ENCODE data around the gene PROSER3. TPM values are rescaled to one million over a fixed set of nuclear protein-coding genes. Genes with fewer than 3 reads are reported as not detected.

The PROSER3 gene
- total and polyA plus RNA-seq, 2 experiments from 2014 or later, result 16.3 to 28.9 TPM

DNA sequence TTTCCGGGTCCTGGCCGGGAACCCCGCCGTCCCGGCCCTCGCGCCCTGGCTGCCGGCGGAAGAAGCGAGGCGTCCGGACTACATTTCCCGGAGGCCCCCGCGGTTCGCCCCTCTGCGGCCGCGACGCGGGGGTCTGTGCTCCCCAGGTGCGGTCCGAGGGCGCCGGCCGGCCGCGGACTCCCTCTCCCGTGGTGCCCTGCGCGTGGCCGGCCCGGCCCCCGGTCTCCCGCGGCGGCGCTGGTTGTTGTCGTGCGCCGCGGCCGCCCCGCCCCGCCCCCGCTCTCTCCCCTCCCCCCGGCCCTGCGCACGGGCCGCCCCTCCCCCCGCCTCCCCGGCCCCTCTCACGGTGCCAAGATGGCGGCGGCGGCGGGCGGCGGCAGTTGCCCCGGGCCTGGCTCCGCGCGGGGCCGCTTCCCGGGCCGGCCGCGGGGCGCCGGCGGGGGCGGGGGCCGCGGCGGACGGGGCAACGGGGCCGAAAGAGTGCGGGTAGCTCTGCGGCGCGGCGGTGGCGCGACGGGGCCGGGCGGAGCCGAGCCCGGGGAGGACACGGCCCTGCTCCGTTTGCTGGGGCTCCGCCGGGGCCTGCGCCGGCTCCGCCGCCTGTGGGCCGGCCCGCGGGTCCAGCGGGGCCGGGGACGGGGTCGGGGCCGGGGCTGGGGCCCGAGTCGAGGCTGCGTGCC is 40.2 kb upstream of the PROSER3 start, which contains the start of gene KMT2B:
Gene KMT2B, plus strand, starts transcription at position 339 of the 680 bp plus-strand sequence. Its CDS starts 16 bp downstream, at position 355.
- Histone ChIP-seq H3K36me3 (peaks cover 12% of the 10 kb centered on the region), H3K4me1 (ENCODE audit: low read depth) (peaks cover 6% of the 10 kb centered on the region), H3K27me3 (no peaks in the 10 kb centered on the region), H3K27ac (peak within 1 kb of the TSS; percentile 96), H3K9me3 (ENCODE audit: low read depth) (no peaks in the 10 kb centered on the region), H3K4me3 (peak within 1 kb of the TSS; percentile 87)
- TF ChIP-seq, protein P1, sequence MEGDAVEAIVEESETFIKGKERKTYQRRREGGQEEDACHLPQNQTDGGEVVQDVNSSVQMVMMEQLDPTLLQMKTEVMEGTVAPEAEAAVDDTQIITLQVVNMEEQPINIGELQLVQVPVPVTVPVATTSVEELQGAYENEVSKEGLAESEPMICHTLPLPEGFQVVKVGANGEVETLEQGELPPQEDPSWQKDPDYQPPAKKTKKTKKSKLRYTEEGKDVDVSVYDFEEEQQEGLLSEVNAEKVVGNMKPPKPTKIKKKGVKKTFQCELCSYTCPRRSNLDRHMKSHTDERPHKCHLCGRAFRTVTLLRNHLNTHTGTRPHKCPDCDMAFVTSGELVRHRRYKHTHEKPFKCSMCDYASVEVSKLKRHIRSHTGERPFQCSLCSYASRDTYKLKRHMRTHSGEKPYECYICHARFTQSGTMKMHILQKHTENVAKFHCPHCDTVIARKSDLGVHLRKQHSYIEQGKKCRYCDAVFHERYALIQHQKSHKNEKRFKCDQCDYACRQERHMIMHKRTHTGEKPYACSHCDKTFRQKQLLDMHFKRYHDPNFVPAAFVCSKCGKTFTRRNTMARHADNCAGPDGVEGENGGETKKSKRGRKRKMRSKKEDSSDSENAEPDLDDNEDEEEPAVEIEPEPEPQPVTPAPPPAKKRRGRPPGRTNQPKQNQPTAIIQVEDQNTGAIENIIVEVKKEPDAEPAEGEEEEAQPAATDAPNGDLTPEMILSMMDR (IDR thresholded peaks at IDR 0.05; ENCODE audit: low read depth, low read length), result no peak
- peak; percentile 97 to 98 for DNase-seq (ENCODE audit: low read depth in 1 of 2, low spot score in 1 of 2)

DNA sequence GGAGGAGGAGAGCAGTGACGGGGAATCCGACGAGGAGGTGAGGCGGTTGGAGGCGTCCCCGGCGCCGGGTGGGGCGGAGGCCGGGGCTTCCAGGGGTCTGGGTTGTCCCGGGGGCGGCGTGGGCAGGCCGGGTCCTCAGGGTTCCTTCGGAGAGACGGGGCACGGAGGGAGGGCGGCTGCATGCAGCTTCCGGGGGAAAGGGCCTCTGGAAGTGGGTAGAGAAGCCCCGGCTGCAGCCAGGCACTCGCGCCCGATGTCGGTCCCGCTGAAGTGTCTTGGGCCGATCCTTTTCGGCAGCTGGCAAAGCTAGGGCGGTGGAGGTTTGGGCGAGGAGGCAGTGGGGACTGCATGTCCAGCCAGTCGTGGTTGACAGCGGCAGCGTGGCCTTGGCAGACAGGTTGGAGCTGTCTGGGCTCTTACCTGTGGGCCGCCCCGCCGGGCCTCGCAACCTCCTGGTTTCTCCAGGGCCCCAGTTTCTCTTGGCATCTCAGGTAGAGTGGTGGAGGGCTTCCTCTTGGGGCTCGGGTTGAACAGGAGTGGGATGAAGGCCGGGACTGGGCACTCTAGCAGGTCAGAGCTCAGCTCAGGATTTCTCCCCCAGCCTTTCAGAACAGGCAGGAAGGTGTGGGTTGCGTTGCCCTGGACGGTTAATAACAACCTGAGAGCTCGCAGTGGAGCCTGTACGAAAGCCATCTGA is 39.5 kb upstream of the PROSER3 start:
- H3K27ac ChIP-seq, result peak overlapping the region; percentile 96
- peak; percentile 24 to 41 for DNase-seq (ENCODE audit: low read depth in 1 of 2, low spot score in 1 of 2)
- peaks cover 18% of the 10 kb centered on the region for H3K36me3 ChIP-seq
- TF ChIP-seq, protein P1 (IDR thresholded peaks at IDR 0.05; ENCODE audit: low read depth, low read length), result no peak
- H3K9me3 ChIP-seq (ENCODE audit: low read depth), result no peaks in the 10 kb centered on the region
- H3K27me3 ChIP-seq, result no peaks in the 10 kb centered on the region
- peaks cover 6% of the 10 kb centered on the region for H3K4me1 ChIP-seq (ENCODE audit: low read depth)
- H3K4me3 ChIP-seq, result peak overlapping the region; percentile 87

DNA sequence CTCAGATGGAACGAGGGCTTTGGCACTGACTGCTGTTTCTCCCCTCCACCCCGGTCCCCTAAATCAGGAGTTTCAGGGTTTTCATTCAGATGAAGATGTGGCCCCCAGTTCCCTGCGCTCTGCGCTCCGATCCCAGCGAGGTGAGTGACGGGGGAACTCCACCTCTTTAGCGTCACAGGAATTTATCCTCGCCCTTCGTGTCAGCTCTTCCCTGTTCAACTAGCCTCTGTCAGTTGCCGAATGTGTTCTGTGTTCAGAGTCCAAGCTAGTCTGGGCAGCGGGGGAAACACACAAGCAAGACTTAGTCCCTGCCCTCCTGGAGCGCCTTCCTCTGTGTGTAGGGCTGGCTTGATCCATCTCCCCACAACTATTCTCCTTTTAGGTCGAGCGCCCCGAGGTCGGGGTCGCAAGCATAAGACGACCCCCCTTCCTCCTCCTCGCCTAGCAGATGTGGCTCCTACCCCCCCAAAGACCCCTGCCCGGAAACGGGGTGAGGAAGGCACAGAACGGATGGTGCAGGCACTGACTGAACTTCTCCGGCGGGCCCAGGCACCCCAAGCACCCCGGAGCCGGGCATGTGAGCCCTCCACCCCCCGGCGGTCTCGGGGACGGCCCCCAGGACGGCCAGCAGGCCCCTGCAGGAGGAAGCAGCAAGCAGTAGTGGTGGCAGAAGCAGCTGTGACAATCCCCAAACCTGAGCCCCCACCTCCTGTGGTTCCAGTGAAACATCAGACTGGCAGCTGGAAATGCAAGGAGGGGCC is 38.4 kb upstream of the PROSER3 start:
- no peaks in the 10 kb centered on the region for H3K27me3 ChIP-seq
- TF ChIP-seq, protein P1 (IDR thresholded peaks at IDR 0.05; ENCODE audit: low read depth, low read length), result no peak
- H3K27ac ChIP-seq, result peak overlapping the region; percentile 96
- H3K4me1 ChIP-seq (ENCODE audit: low read depth), result peaks cover 6% of the 10 kb centered on the region
- peak overlapping the region; percentile 87 for H3K4me3 ChIP-seq
- no peaks in the 10 kb centered on the region for H3K9me3 ChIP-seq (ENCODE audit: low read depth)
- DNase-seq (ENCODE audit: low read depth in 1 of 2, low spot score in 1 of 2), result no peak
- peaks cover 29% of the 10 kb centered on the region for H3K36me3 ChIP-seq

DNA sequence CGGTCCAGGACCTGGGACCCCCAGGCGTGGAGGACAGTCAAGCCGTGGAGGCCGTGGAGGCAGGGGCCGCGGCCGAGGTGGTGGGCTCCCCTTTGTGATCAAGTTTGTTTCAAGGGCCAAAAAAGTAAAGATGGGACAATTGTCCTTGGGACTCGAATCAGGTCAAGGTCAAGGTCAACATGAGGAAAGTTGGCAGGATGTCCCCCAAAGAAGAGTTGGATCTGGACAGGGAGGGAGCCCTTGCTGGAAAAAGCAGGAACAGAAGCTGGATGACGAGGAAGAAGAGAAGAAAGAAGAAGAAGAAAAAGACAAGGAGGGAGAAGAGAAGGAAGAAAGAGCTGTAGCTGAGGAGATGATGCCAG is 37.8 kb upstream of the PROSER3 start:
- Histone ChIP-seq H3K36me3 (peaks cover 34% of the 10 kb centered on the region), H3K27me3 (no peaks in the 10 kb centered on the region)
- TF ChIP-seq, protein P1 (IDR thresholded peaks at IDR 0.05; ENCODE audit: low read depth, low read length), result no peak

DNA sequence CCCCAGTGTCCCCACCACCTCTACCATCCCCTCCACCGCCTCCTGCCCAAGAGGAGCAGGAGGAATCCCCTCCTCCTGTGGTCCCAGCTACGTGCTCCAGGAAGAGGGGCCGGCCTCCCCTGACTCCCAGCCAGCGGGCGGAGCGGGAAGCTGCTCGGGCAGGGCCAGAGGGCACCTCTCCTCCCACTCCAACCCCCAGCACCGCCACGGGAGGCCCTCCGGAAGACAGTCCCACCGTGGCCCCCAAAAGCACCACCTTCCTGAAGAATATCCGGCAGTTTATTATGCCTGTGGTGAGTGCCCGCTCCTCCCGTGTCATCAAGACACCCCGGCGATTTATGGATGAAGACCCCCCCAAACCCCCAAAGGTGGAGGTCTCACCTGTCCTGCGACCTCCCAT is 37.3 kb upstream of the PROSER3 start:
- DNase-seq (ENCODE audit: low read depth in 1 of 2, low spot score in 1 of 2), result no peak
- Histone ChIP-seq H3K4me3 (no peak overlapping the region), H3K27me3 (no peaks in the 10 kb centered on the region), H3K27ac (no peak overlapping the region), H3K9me3 (ENCODE audit: low read depth) (no peaks in the 10 kb centered on the region), H3K36me3 (peaks cover 39% of the 10 kb centered on the region), H3K4me1 (ENCODE audit: low read depth) (peaks cover 5% of the 10 kb centered on the region)
- TF ChIP-seq, protein P1 (IDR thresholded peaks at IDR 0.05; ENCODE audit: low read depth, low read length), result no peak

More for the DNA sequence above, 37.8 kb upstream of the PROSER3 start:
- no peak overlapping the region for H3K27ac ChIP-seq
- H3K4me3 ChIP-seq, result no peak overlapping the region
- peaks cover 6% of the 10 kb centered on the region for H3K4me1 ChIP-seq (ENCODE audit: low read depth)
- H3K9me3 ChIP-seq (ENCODE audit: low read depth), result no peaks in the 10 kb centered on the region
- DNase-seq (ENCODE audit: low read depth in 1 of 2, low spot score in 1 of 2), result no peak
